MCF 10A (cell line): ENCODE results near the gene PARD3. TPM values are rescaled to one million over a fixed set of nuclear protein-coding genes. Genes with fewer than 3 reads are reported as not detected.

ENCODE experiments used
- BruUV-seq: library from RNA; stranded (reverse); fragments of 400-500 nt; replicated peaks from 2 replicates; lab custom pipeline; 2021; lab: Mats Ljungman, UMichigan
- CTCF ChIA-PET: fragments of 300-600 bp; sonication (Branson Sonifier 250); formaldehyde crosslinking; extraction: SDS; loops from one replicate; lab custom pipeline; 2021; ENCODE audit warnings: antibody characterized with exemption, inconsistent platforms; lab: Yijun Ruan, JAX
- POLR2A ChIA-PET: fragments of 300-600, 350-650 bp; sonication (Branson Sonifier 250); formaldehyde crosslinking; extraction: SDS; loops from one replicate; lab custom pipeline; 2020; ENCODE audit warnings: antibody characterized with exemption, inconsistent platforms; lab: Yijun Ruan, JAX
- DNase-seq: peaks from one replicate; pipeline ENCODE4 v3.0.0-alpha.2; 2018; ENCODE audit not compliant: unreplicated experiment
- H3K27ac Mint-ChIP-seq: one replicate; pipeline ENCODE4 v1.8.0; 2022; ENCODE audit warnings: mild to moderate bottlenecking, low read depth, mixed read lengths; ENCODE audit not compliant: unreplicated experiment
- H3K27me3 Mint-ChIP-seq: one replicate; pipeline ENCODE4 v1.8.0; 2022; ENCODE audit warnings: mixed read lengths; ENCODE audit not compliant: insufficient read depth, unreplicated experiment
- H3K36me3 Mint-ChIP-seq: one replicate; pipeline ENCODE4 v1.8.0; 2022; ENCODE audit warnings: mild to moderate bottlenecking, moderate library complexity, mixed read lengths; ENCODE audit not compliant: insufficient read depth, unreplicated experiment
- H3K4me1 Mint-ChIP-seq: one replicate; pipeline ENCODE4 v1.8.0; 2022; ENCODE audit warnings: mixed read lengths; ENCODE audit not compliant: insufficient read depth, unreplicated experiment
- H3K4me3 Mint-ChIP-seq: one replicate; pipeline ENCODE4 v1.8.0; 2022; ENCODE audit warnings: mild to moderate bottlenecking, moderate library complexity, mixed read lengths; ENCODE audit not compliant: unreplicated experiment
- H3K9me3 Mint-ChIP-seq: one replicate; pipeline ENCODE4 v1.8.0; 2022; ENCODE audit warnings: mixed read lengths; ENCODE audit not compliant: unreplicated experiment
- intact Hi-C: fragments of 100-400 bp; cut with micrococcal nuclease; formaldehyde crosslinking; loops from 2 replicates; pipeline ENCODE4 v1.14.1; 2022
- total RNA-seq: library from RNA; stranded (reverse); gene quantifications from 2 replicates; pipeline ENCODE4 v1.2.3, GENCODE V29; 2022
- TF ChIP-seq, protein P1 (sequence below): fragments of 200-600 bp; IDR thresholded peaks from one replicate; pipeline ENCODE4 v1.8.0; 2022; ENCODE audit warnings: antibody characterized with exemption, mild to moderate bottlenecking; ENCODE audit not compliant: unreplicated experiment

The PARD3 gene
- total RNA-seq, 1 experiment from 2014 or later = 70.0 TPM

DNA sequence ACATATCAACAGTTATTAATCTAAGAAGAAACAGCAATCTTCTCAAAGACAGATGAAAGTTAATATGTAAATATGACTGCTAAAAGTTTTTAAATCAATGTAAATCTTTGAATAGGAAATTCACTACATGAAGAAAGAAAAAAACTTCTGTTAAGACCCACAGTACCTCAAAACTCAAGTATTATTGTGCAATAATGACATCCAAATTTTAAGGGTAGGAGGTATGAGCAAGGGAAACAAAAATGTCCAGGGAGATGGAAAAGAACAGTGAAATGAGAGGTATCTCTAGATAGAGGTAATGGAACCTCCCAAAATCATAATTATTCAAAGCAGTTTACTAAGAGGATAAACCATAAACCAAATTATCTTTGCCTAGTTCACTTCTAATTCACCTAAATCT is 436.8 kb downstream of the PARD3 start:
- DNase-seq = no peak
- H3K27me3 Mint-ChIP-seq = no peaks in the 10 kb centered on the region
- intact Hi-C loops = no loop called here
- CTCF ChIA-PET = no interaction called here
- no TSS peak for BruUV-seq
- H3K4me3 Mint-ChIP-seq = no peak overlapping the region
- no peaks in the 10 kb centered on the region for H3K4me1 Mint-ChIP-seq
- H3K9me3 Mint-ChIP-seq = no peaks in the 10 kb centered on the region
- TF ChIP-seq, protein P1, sequence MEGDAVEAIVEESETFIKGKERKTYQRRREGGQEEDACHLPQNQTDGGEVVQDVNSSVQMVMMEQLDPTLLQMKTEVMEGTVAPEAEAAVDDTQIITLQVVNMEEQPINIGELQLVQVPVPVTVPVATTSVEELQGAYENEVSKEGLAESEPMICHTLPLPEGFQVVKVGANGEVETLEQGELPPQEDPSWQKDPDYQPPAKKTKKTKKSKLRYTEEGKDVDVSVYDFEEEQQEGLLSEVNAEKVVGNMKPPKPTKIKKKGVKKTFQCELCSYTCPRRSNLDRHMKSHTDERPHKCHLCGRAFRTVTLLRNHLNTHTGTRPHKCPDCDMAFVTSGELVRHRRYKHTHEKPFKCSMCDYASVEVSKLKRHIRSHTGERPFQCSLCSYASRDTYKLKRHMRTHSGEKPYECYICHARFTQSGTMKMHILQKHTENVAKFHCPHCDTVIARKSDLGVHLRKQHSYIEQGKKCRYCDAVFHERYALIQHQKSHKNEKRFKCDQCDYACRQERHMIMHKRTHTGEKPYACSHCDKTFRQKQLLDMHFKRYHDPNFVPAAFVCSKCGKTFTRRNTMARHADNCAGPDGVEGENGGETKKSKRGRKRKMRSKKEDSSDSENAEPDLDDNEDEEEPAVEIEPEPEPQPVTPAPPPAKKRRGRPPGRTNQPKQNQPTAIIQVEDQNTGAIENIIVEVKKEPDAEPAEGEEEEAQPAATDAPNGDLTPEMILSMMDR = no peak
- POLR2A ChIA-PET = no interaction called here
- H3K36me3 Mint-ChIP-seq = peaks cover 41% of the 10 kb centered on the region
- no peak overlapping the region for H3K27ac Mint-ChIP-seq

- ChIA-PET CTCF (interaction anchor here (0.7 kb wide), 1 partner anchor 1423 kb away, joined by 3 read pairs; no protein-coding TSS in a partner anchor), POLR2A (no interaction called here)
- Mint-ChIP-seq H3K4me1 (no peaks in the 10 kb centered on the region), H3K9me3 (no peaks in the 10 kb centered on the region), H3K36me3 (peaks cover 44% of the 10 kb centered on the region), H3K27ac (no peak overlapping the region), H3K27me3 (no peaks in the 10 kb centered on the region), H3K4me3 (no peak overlapping the region)
- no TSS peak for BruUV-seq
- TF ChIP-seq, protein P1 = no peak
- intact Hi-C loops = no loop called here
- DNase-seq = no peak
Measured at GRCh38 chr10:34377833-34378232, 437.3 kb downstream of the PARD3 start.

GRCh38 chr10:34374356-34375045 is 440.6 kb downstream of the PARD3 start:
- intact Hi-C loops = no loop called here
- TF ChIP-seq, protein P1 = no peak
- ChIA-PET POLR2A (no interaction called here), CTCF (interaction anchor here (0.6 kb wide), 1 partner anchor 21 kb away, joined by 3 read pairs; no protein-coding TSS in a partner anchor)
- no peaks in the 10 kb centered on the region for H3K4me1 Mint-ChIP-seq
- DNase-seq = no peak
- H3K4me3 Mint-ChIP-seq = no peak overlapping the region
- peaks cover 60% of the 10 kb centered on the region for H3K36me3 Mint-ChIP-seq
- no peaks in the 10 kb centered on the region for H3K27me3 Mint-ChIP-seq
- no peak overlapping the region for H3K27ac Mint-ChIP-seq
- H3K9me3 Mint-ChIP-seq = no peaks in the 10 kb centered on the region
- BruUV-seq = no TSS peak

DNA sequence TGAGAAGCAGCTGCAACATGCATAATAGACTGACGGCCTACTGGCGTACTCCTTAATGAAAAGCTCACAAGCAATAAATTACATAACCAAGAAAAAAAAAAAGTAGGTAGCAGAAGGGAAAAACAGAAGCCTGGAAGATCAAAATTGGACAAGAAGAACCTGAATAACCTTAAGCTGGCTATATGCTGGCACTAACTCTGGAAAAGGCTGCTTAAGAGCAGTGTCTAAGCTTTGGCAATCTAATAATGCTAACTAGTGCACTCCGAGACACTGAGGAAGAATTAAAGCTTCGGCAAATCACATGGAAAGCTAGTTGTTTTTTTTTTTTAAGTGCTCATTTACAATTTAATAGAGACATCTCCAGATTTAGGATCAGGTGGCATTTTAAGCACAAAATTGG is 441.9 kb downstream of the PARD3 start:
- Mint-ChIP-seq H3K4me3 (no peak overlapping the region), H3K4me1 (no peaks in the 10 kb centered on the region), H3K27me3 (no peaks in the 10 kb centered on the region), H3K9me3 (no peaks in the 10 kb centered on the region), H3K36me3 (peaks cover 62% of the 10 kb centered on the region), H3K27ac (no peak overlapping the region)
- TF ChIP-seq, protein P1 = no peak
- ChIA-PET CTCF (no interaction called here), POLR2A (interaction anchor here (0.6 to 0.9 kb wide), 3 partner anchors 10 to 786 kb away, joined by 3 to 4 read pairs (median 3); no protein-coding TSS in a partner anchor)
- no peak for DNase-seq
- intact Hi-C loops = no loop called here
- BruUV-seq = no TSS peak
